Measurements from ENCODE around the gene GLTP.

Gene GLTP

GRCh38 chr12:109925185-109925840 lies 45.0 kb upstream of the GLTP start:
- TF ChIP-seq CTCF (IDR thresholded peaks at IDR 0.05; ENCODE audit: low read depth, low read length, missing control alignments), result no peak
- no peak for DNase-seq (ENCODE audit: low read depth)
- no peak overlapping the region for H3K4me3 ChIP-seq (ENCODE audit: low read depth, low read length)

DNA sequence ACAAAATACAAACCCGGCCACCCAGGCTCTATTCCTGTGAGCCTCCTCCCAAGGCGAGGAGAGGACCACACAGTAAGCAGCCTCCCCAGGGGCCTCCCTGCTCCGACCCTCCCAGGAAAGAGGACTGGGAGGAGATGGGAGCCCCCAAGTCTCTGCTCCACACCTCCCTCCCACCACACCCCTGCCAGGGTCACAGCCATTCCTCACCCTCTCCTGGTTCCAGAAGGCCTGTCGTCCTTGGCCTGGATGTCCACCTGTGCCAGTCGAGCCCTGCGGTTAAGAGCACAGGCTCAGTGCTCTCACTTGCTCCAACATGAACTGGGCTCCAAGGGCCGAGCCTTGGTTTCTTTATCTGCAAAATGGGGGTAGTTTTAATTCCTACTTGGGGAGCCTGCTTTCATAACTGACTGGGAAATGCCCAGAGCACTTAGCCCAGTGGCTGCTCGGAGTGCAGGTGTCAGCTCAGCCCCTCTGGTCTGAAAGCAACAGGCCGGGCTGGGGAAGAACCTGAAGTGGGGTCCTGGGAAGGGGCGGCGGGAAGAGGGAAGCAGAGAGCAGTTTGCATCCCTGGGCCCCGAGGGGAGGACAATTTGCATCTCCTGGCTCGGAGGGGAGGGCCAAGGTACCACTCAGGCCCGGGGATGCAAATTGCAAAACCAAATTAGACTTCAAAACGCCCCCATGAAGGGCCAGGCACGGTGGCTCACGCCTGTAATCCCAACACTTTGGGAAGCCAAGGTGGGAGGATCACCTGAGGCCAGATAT lies 43.3 kb upstream of the GLTP start:
- TF ChIP-seq CTCF (IDR thresholded peaks at IDR 0.05; ENCODE audit: low read depth, low read length, missing control alignments), result no peak
- no peak overlapping the region for H3K4me3 ChIP-seq (ENCODE audit: low read depth, low read length)
- DNase-seq (ENCODE audit: low read depth), result no peak

DNA sequence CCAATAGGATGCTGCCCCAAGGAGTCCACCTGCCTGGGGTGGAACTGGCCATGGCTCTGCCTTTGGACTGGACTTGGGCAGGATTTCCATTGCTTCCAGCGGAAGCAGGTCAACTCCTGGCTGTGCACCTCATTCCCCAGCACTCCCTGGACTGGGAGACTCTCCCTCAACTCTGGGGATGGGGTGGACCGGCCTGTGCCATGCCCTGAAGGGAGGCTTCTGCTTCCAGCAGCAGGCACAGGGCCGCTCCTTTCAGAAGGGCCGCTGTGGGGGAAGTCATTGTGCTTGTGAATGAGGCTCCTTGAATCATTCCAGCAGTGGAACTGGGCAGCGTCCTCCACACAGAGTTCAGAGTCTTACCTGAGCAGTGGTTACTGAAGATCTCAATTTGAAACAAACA lies 42.7 kb upstream of the GLTP start:
- H3K4me3 ChIP-seq (ENCODE audit: low read depth, low read length), result no peak overlapping the region
- TF ChIP-seq CTCF (IDR thresholded peaks at IDR 0.05; ENCODE audit: low read depth, low read length, missing control alignments), result no peak
- DNase-seq (ENCODE audit: low read depth), result no peak

- DNase-seq (ENCODE audit: low read depth), result no peak
- no peak overlapping the region for H3K4me3 ChIP-seq (ENCODE audit: low read depth, low read length)
- no peak for TF ChIP-seq CTCF (IDR thresholded peaks at IDR 0.05; ENCODE audit: low read depth, low read length, missing control alignments)
Measured at GRCh38 chr12:109921982-109922381, 41.6 kb upstream of the GLTP start.

- DNase-seq (ENCODE audit: low read depth), result no peak
- TF ChIP-seq CTCF (IDR thresholded peaks at IDR 0.05; ENCODE audit: low read depth, low read length, missing control alignments), result no peak
- H3K4me3 ChIP-seq (ENCODE audit: low read depth, low read length), result no peak overlapping the region
Measured at GRCh38 chr12:109920261-109920780, 40.0 kb upstream of the GLTP start.

DNA sequence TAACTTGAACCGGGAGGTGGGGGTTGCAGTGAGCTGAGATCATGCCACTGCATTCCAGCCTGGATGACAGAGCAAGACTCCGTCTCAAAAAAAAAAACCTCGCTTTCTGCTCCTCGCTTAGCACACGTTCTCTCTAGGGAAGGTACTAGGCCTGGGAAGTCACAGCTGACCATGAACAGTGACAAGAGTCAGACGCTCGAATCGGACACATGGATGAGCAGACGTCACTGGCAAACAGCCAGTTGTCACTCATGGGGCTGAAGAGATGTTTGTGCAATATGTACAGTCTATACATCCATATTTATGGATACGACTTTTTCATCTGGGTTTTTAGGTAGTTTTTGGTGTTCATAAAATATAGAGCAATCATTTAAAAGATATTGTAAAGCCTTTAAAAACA lies 39.1 kb upstream of the GLTP start:
- H3K4me3 ChIP-seq (ENCODE audit: low read depth, low read length), result no peak overlapping the region
- TF ChIP-seq CTCF (IDR thresholded peaks at IDR 0.05; ENCODE audit: low read depth, low read length, missing control alignments), result no peak
- no peak for DNase-seq (ENCODE audit: low read depth)

Measured in GM12864 (cell line).